K562 (cell line): Measurements from ENCODE around the gene SKAP1. TPM values are rescaled to one million over a fixed set of nuclear protein-coding genes. Genes with fewer than 3 reads are reported as not detected.

Experiments
- BDP1 ChIP-seq: IDR thresholded peaks from 3 replicates; pipeline ENCODE4 v1.6.1; 2011; ENCODE audit not compliant: insufficient read length, insufficient read depth
- CTBP1 ChIP-seq: fragments of 450-650 bp; IDR thresholded peaks from 2 replicates; pipeline ENCODE4 v1.6.1; 2016; ENCODE audit warnings: borderline replicate concordance
- ETV5 ChIP-seq: sonication (generic); formaldehyde crosslinking; IDR thresholded peaks from 2 replicates; pipeline ENCODE4 v1.4.0; 2020; ENCODE audit warnings: low read depth, mild to moderate bottlenecking, missing genetic modification reagents
- GABPB1 ChIP-seq: sonication (generic); formaldehyde crosslinking; IDR thresholded peaks from 2 replicates; pipeline ENCODE4 v1.8.0; 2022; ENCODE audit warnings: mild to moderate bottlenecking, missing genetic modification reagents
- PBX2 ChIP-seq, 2 experiments: IDR thresholded peaks in 1 of 2; conservative IDR thresholded peaks in 1 of 2; 2 replicates each; pipeline ENCODE4 v1.6.1; 2016; ENCODE audit warnings: low read depth in 2 of 2, mild to moderate bottlenecking in 1 of 2, missing compliant biosample characterization in 1 of 2, missing genetic modification characterization in 1 of 2, moderate library complexity in 1 of 2
- PRDM10 ChIP-seq: fragments of 450-650 bp; IDR thresholded peaks from 2 replicates; pipeline ENCODE4 v1.6.1; 2018; ENCODE audit not compliant: partially characterized antibody
- ZBTB34 ChIP-seq: fragments of 250-450 bp; sonication (Bioruptor Pico); IDR thresholded peaks from 2 replicates; pipeline ENCODE4 v1.8.0; 2021; ENCODE audit warnings: mild to moderate bottlenecking, moderate library complexity
- ZNF197 ChIP-seq: fragments of 200-800 bp; sonication (Bioruptor generic); IDR thresholded peaks from 2 replicates; pipeline ENCODE4 v1.6.1; 2016; ENCODE audit warnings: low read depth, missing genetic modification characterization, missing compliant biosample characterization
- ZNF239 ChIP-seq: fragments of 250-450 bp; sonication (Bioruptor Pico); IDR thresholded peaks from 2 replicates; pipeline ENCODE4 v1.4.0; 2020; ENCODE audit warnings: mild to moderate bottlenecking
- ZNF583 ChIP-seq: fragments of 250-450 bp; sonication (Bioruptor Pico); IDR thresholded peaks from 2 replicates; pipeline ENCODE4 v1.4.0; 2020
- polyA plus RNA-seq, 8 experiments: library from polyadenylated mRNA; depleted of rRNA in 4 of 8; stranded (reverse) in 5 of 8; unstranded in 3 of 8; fragments of >200 nt; fragmentation: Nextera tagmentation in 2 of 8; fragmentation: Illumina TruSeq in 1 of 8; extraction: Ambion mirVana in 2 of 8; extraction: Trizol in 1 of 8; gene quantifications; 2 replicates each; pipeline versions ENCODE4 v1.2.1 to v1.2.3, GENCODE V29; 2011 to 2014; ENCODE audit warnings: inconsistent platforms in 1 of 8, missing spikeins in 1 of 8
- total RNA-seq, 7 experiments: library from RNA; depleted of rRNA in 6 of 7; stranded (reverse); fragments of >200 nt in 6 of 7; fragmentation: Illumina TruSeq in 2 of 7; extraction: Trizol in 2 of 7; gene quantifications; 2 replicates each; pipeline versions ENCODE4 v1.2.1 to v1.2.3, GENCODE V29; 2011 to 2021; ENCODE audit warnings: low replicate concordance in 1 of 7
- TF ChIP-seq, protein P1 (sequence below): fragments of 150-350 bp; conservative IDR thresholded peaks from 2 replicates; pipeline ENCODE4 v1.6.1; 2014; ENCODE audit warnings: low read length
- TF ChIP-seq, protein P2 (sequence below): fragments of 450-650 bp; conservative IDR thresholded peaks from 2 replicates; pipeline ENCODE4 v1.6.1; 2016; ENCODE audit warnings: missing genetic modification characterization, low read depth, mild to moderate bottlenecking, missing compliant biosample characterization, moderate library complexity

SKAP1 gene
- total and polyA plus RNA-seq, 9 of the 15 experiments (the other 6 are each of a cell fraction or from before 2014, with no cell fraction given), result 0.06 to 0.80 (median 0.10) TPM; not detected in 4

DNA sequence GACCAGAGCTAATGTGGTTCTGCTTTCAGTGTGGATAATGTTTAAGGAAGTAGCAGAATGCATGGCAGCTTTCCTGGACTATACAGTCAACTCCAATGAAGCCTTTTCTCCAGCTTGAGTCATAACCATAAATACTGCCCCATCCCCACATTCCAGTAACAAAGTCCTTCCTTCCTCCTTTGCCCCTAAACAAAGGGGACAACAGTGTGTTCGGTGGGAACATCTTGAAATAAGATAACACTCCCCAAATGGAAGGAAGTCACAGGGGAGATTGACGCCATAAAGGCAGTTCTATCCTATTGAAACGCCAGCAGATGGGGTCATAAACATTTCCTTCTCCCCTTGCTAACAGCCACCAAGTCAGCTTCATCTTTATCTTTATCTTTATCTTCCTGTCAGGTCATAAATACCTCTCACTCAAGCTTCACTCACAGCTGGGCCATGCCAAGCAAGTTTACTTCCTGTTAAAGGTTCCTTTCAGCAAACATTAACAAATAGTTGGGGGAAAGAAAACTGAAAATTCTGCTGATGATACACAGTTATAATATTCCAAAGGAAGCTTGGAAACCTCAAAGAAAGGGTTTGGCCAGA, 185.8 kb downstream of the SKAP1 start (continued):
- TF ChIP-seq, protein P1, sequence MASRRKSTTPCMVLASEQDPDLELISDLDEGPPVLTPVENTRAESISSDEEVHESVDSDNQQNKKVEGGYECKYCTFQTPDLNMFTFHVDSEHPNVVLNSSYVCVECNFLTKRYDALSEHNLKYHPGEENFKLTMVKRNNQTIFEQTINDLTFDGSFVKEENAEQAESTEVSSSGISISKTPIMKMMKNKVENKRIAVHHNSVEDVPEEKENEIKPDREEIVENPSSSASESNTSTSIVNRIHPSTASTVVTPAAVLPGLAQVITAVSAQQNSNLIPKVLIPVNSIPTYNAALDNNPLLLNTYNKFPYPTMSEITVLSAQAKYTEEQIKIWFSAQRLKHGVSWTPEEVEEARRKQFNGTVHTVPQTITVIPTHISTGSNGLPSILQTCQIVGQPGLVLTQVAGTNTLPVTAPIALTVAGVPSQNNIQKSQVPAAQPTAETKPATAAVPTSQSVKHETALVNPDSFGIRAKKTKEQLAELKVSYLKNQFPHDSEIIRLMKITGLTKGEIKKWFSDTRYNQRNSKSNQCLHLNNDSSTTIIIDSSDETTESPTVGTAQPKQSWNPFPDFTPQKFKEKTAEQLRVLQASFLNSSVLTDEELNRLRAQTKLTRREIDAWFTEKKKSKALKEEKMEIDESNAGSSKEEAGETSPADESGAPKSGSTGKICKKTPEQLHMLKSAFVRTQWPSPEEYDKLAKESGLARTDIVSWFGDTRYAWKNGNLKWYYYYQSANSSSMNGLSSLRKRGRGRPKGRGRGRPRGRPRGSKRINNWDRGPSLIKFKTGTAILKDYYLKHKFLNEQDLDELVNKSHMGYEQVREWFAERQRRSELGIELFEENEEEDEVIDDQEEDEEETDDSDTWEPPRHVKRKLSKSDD, result no peak
- TF ChIP-seq BDP1 (no peak), CTBP1 (peak; percentile 61; the same call in 1 of the 2 replicates), ZBTB34 (no peak), ETV5 (CRISPR knock-in tag) (0 out of 2 replicates have a peak, but pooled peaks have one; percentile 40), PBX2 (CRISPR knock-in tag; IDR thresholded peaks at IDR 0.05; ENCODE audit: low read depth) (no peak), PBX2 (tag; conservative IDR thresholded peaks at IDR 0.05; ENCODE audit: low read depth) (peak; percentile 87), PRDM10 (peak; percentile 11), GABPB1 (no peak), ZNF197 (CRISPR knock-in tag) (peak; percentile 13; the same call in 1 of the 2 replicates), ZNF239 (peak; percentile 4; the same call in 1 of the 2 replicates), ZNF583 (CRISPR knock-in tag) (peak; percentile 63; the same call in 1 of the 2 replicates)
- TF ChIP-seq, protein P2, sequence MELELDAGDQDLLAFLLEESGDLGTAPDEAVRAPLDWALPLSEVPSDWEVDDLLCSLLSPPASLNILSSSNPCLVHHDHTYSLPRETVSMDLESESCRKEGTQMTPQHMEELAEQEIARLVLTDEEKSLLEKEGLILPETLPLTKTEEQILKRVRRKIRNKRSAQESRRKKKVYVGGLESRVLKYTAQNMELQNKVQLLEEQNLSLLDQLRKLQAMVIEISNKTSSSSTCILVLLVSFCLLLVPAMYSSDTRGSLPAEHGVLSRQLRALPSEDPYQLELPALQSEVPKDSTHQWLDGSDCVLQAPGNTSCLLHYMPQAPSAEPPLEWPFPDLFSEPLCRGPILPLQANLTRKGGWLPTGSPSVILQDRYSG, result no peak
